ENCODE measurements around the gene MAP6.

DNA sequence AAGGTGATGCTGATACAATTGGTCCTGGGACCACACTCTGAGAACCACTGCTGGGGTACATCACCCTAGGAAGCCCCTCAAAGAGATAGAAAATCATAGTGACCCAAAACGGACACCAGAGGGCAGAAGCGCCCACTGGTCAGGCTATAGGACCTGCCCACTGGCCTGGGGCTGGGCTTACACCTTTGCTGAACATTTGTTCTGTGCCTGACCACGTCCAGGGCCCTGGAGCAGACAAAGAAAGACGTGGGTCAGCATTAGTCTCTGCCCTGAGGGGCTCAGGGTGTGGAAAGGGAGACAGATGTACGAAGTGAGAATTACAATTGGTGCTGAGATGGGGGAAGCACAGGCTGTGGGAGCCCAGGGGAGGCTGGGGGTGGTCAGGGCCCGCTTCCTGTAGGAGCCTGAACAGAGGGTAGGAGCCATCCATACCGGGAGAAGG, 121.2 kb downstream of the MAP6 start:
- TF ChIP-seq GATA2 (IDR thresholded peaks at IDR 0.05; ENCODE audit: low read depth, low read length) (no peak), GATA3 (IDR thresholded peaks at IDR 0.05; ENCODE audit: low read depth, low read length) (no peak)
